ENCODE data around the gene TRIM33. TPM values are rescaled to one million over a fixed set of nuclear protein-coding genes. Genes with fewer than 3 reads are reported as not detected.

TRIM33 gene
- total RNA-seq: 19.4 and 20.4 TPM in 2 replicates

DNA sequence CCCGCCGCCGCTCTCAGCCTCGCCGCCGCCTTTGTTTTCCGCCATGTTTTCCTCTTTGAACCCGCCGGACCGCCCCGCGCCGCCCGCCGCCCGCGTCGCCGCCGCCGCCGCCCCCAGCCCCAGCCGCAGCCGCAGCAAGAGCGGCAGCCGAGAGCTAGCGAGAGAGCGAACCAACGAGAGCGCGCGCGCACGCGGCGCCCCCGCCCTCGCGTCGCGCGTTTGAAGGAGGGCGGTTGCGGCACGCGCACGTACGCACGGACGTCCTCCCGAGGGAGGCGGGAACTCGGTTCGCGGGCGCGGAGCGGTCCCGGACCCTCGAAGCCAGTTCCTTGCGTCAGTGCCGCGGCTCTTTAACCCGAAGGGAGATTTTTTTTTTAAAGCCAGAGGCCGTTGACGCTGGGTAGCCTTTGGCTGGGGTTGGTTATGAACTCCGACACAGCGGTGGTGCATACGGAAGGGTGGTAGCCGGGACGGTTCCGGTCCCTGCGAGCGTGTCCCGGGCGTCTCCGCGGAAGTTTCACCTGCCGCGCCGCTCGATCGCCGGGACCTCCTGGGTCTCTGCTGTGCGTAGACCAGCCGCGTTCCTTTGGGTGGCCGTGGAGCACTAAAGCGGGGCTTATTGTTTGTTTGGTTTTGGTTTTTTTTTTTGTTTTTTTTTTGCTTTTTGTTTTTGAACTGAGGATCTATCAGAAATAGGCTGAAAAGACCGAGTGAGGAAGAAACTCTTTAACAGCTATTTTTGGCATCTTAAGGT lies at the start of gene TRIM33:
TSS of gene TRIM33 (minus strand) at position 172 of the 754 bp plus-strand sequence. CDS start at position 45, 127 bp downstream.

Other genes starting within 250 kb of the TRIM33 start
- 36.5 and 49.8 TPM in 2 replicates for gene BCAS2, start 70.4 kb upstream of the TRIM33 start, total RNA-seq
- gene DENND2C, start 158.8 kb upstream of the TRIM33 start, total RNA-seq: 13.0 and 17.3 TPM in 2 replicates
- not detected in 2 replicates for gene AMPD1, start 184.3 kb upstream of the TRIM33 start, total RNA-seq
- gene NRAS, start 205.6 kb upstream of the TRIM33 start, total RNA-seq: 39.3 and 50.7 TPM in 2 replicates
- 297 and 360 TPM in 2 replicates for gene CSDE1, start 246.8 kb upstream of the TRIM33 start, total RNA-seq